Ovary (tissue), 3 donors: Measurements from ENCODE around the gene TSC22D2.

Experiments used
- CTCF ChIP-seq, 3 donors: fragments of 450-650 bp in 2 of 3; fragments of 200-600 bp in 1 of 3; IDR thresholded peaks; one replicate each; pipeline versions ENCODE4 v1.5.1 to v1.8.0; 2016 to 2022; ENCODE audit warnings: antibody characterized with exemption in 3 of 3, mild to moderate bottlenecking in 1 of 3
- POLR2A ChIP-seq: fragments of 450-650 bp; IDR thresholded peaks from one replicate; pipeline ENCODE4 v1.6.1; 2017; ENCODE audit warnings: antibody characterized with exemption, mild to moderate bottlenecking, moderate library complexity
- donor health status: DM: no; HTN: no; CAD: no.

- TF ChIP-seq CTCF (IDR thresholded peaks at IDR 0.05) (no peak), POLR2A (no peak)
These were observed 13.2 kb downstream of the TSC22D2 start for GRCh38 chr3:150421256-150421655.
